ENCODE measurements around the gene CDC25B.

CDC25B gene

DNA sequence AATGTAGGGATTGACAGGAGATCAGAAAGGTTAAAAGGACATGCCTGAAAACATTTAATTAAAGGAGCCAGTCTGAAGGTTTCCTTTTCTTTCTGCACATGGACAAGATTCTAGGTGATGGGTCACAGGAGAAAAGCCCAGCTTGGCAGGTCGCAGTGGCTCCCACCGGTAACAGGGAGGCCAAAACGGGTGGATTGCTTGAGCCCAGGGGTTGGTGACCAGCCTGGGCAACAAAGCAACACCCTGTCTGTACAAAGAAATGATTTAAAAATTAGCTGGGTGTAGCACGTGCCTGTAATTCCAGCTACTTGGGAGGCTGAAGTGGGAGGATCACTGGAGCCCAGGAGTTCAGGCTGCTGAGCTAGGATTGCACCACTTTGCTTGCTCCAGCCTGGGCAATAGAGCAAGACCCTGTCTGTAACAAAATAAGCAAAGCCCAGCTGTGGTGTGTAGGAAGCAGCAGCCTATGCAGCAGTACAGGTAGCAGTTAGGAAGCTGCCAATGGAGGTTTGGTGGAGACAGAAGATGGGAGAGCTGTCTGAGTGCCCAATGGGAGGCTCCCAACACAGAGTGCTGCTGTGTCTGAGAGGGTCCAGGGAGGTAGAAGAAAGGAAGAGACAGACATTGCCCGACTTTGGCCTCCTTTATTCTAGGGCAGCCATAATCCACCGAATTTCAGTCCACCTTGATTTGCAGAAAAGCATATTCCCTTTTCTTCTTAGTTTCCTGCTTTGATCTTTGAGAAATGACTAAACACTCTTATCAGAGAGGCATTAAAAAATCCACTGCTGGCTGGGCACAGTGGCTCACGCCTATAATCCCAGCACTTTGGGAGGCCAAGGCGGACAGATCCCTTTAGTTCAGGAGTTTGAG is 17.1 kb downstream of the CDC25B start:
- Histone ChIP-seq H3K4me1 (ENCODE audit: insufficient read depth, poor library complexity, severe bottlenecking) (peaks cover 22% of the 10 kb centered on the region), H3K36me3 (ENCODE audit: low read depth) (no peaks in the 10 kb centered on the region), H3K4me3 (ENCODE audit: severe bottlenecking) (no peak overlapping the region), H3K9me3 (ENCODE audit: severe bottlenecking) (no peaks in the 10 kb centered on the region), H3K27me3 (ENCODE audit: insufficient read depth, poor library complexity, severe bottlenecking) (no peaks in the 10 kb centered on the region), H3K27ac (ENCODE audit: poor library complexity, severe bottlenecking) (peak overlapping the region; percentile 97)
- TF ChIP-seq, protein P1, sequence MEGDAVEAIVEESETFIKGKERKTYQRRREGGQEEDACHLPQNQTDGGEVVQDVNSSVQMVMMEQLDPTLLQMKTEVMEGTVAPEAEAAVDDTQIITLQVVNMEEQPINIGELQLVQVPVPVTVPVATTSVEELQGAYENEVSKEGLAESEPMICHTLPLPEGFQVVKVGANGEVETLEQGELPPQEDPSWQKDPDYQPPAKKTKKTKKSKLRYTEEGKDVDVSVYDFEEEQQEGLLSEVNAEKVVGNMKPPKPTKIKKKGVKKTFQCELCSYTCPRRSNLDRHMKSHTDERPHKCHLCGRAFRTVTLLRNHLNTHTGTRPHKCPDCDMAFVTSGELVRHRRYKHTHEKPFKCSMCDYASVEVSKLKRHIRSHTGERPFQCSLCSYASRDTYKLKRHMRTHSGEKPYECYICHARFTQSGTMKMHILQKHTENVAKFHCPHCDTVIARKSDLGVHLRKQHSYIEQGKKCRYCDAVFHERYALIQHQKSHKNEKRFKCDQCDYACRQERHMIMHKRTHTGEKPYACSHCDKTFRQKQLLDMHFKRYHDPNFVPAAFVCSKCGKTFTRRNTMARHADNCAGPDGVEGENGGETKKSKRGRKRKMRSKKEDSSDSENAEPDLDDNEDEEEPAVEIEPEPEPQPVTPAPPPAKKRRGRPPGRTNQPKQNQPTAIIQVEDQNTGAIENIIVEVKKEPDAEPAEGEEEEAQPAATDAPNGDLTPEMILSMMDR (IDR thresholded peaks at IDR 0.05; ENCODE audit: poor library complexity, severe bottlenecking): no peak
- DNase-seq (ENCODE audit: low spot score) (no peak), ATAC-seq (ENCODE audit: low read depth) (no peak)

DNA sequence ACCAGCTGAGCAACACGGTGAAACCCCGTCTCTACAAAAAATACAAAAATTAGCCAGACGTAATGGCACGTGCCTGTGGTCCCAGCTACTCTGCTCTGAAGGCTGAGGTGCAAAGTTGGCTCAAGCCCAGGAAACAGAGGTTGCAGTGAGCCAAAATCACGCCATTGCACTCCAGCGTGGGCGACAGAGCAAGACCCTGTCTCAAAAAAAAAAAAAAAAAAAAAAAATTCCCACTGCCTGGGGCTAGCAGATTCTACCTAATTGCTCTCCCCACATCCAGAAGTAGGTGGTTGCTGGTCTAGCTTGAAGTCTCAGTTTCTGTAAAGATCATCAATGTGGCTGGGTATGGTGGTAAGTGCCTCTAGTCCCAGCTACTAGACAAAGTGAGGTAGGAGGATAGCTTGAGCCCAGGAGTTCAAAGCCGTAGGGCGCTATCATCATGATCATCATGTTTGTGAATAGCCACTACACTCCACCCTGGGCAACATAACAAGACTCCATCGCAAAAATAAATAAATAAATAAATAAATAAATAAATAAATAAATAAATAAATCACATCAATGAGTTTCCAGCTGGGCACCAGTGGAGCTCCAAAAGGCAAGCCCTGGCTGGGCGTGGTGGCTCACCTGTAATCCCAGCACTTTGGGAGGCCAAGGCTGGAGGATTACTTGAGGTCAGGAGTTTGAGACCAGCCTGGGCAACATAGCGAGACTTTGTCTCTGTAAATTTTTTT is 17.9 kb downstream of the CDC25B start:
- H3K4me3 ChIP-seq (ENCODE audit: severe bottlenecking): no peak overlapping the region
- H3K4me1 ChIP-seq (ENCODE audit: insufficient read depth, poor library complexity, severe bottlenecking): peaks cover 19% of the 10 kb centered on the region
- no peak for DNase-seq (ENCODE audit: low spot score)
- H3K27me3 ChIP-seq (ENCODE audit: insufficient read depth, poor library complexity, severe bottlenecking): no peaks in the 10 kb centered on the region
- H3K36me3 ChIP-seq (ENCODE audit: low read depth): no peaks in the 10 kb centered on the region
- TF ChIP-seq, protein P1 (IDR thresholded peaks at IDR 0.05; ENCODE audit: poor library complexity, severe bottlenecking): no peak
- ATAC-seq (ENCODE audit: low read depth): no peak
- peak overlapping the region; percentile 97 for H3K27ac ChIP-seq (ENCODE audit: poor library complexity, severe bottlenecking)
- H3K9me3 ChIP-seq (ENCODE audit: severe bottlenecking): no peaks in the 10 kb centered on the region

DNA sequence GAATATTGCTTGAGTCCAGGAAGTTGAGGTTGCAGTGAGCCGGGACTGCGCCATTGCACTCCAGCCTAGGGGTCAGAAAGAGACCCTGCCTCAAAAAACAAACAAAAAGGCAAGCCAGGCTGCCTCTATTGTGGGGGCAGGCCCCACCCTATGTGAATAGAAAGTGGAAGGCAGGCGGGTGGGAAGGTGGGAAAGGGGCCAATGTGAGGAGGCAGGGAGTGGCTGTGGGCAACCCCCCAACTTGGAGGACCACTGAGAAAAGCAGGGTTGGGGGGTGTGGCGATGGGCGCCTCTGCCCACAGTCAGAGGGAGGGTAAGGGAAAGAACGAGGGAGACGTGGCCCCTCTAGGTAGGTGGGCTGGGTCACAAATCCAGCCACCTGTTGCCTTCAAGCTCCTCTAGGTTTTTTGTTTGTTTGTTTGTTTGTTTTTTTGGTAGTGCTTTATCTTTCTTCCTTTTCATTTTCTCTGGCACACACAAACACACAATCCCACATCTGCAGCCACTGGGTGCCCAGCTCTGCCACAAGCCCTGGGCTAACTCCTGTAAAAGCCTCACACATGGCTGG is 18.9 kb downstream of the CDC25B start:
- TF ChIP-seq, protein P1 (IDR thresholded peaks at IDR 0.05; ENCODE audit: poor library complexity, severe bottlenecking): no peak
- no peaks in the 10 kb centered on the region for H3K9me3 ChIP-seq (ENCODE audit: severe bottlenecking)
- ATAC-seq (ENCODE audit: low read depth): no peak
- no peaks in the 10 kb centered on the region for H3K36me3 ChIP-seq (ENCODE audit: low read depth)
- H3K27ac ChIP-seq (ENCODE audit: poor library complexity, severe bottlenecking): no peak overlapping the region
- no peak overlapping the region for H3K4me3 ChIP-seq (ENCODE audit: severe bottlenecking)
- H3K27me3 ChIP-seq (ENCODE audit: insufficient read depth, poor library complexity, severe bottlenecking): no peaks in the 10 kb centered on the region
- DNase-seq (ENCODE audit: low spot score): no peak
- H3K4me1 ChIP-seq (ENCODE audit: insufficient read depth, poor library complexity, severe bottlenecking): peaks cover 23% of the 10 kb centered on the region

DNA sequence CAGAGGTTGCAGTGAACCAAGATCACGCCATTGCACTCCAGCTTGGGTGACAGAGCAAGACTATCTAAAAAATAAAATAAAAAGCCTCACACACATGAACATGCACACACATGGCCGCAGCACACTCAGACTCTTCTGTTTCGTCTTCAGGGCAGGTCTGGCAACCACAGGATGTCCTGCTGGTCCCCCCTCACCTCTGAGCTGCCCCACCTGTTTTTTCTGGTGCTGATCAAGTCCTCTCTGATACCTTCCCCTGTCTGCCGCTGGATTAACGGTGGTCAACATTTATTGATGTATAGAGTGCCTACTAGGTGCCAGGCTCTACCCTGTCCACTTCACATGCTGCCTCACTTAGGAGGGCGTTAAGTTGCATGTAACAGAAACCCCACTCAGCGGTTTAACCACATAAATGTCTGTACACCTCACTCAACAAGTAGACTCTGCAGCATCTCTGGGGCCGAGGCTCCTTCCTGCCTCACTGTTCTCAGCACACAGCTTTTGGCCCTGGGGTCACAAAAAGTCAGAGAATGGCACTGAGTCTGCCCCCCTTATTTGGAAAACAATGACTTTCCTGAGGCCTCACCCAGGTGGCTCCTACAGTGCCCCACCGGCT is 19.7 kb downstream of the CDC25B start:
- no peak overlapping the region for H3K27ac ChIP-seq (ENCODE audit: poor library complexity, severe bottlenecking)
- H3K4me3 ChIP-seq (ENCODE audit: severe bottlenecking): no peak overlapping the region
- DNase-seq (ENCODE audit: low spot score) (no peak), ATAC-seq (ENCODE audit: low read depth) (no peak)
- TF ChIP-seq, protein P1 (IDR thresholded peaks at IDR 0.05; ENCODE audit: poor library complexity, severe bottlenecking): no peak
- H3K36me3 ChIP-seq (ENCODE audit: low read depth): no peaks in the 10 kb centered on the region
- H3K9me3 ChIP-seq (ENCODE audit: severe bottlenecking): no peaks in the 10 kb centered on the region
- peaks cover 17% of the 10 kb centered on the region for H3K4me1 ChIP-seq (ENCODE audit: insufficient read depth, poor library complexity, severe bottlenecking)
- no peaks in the 10 kb centered on the region for H3K27me3 ChIP-seq (ENCODE audit: insufficient read depth, poor library complexity, severe bottlenecking)

Measured in RWPE2 (cell line).